Liver (tissue), 9 donors: ENCODE measurements around the gene GRID2IP. TPM values are rescaled to one million over a fixed set of nuclear protein-coding genes. Genes with fewer than 3 reads are reported as not detected.
"Not testable (repeated sequence)": the region's sequence is repeated elsewhere in the genome, so short reads cannot be mapped to it uniquely, and the experiment has no call there.

ENCODE experiments used
- DNase-seq: peaks from one replicate; pipeline ENCODE4 v3.0.0-alpha.2; 2017; ENCODE audit warnings: low spot score
- H3K27ac ChIP-seq, 2 donors: one replicate each; pipeline ENCODE4 v1.7.0; 2013; ENCODE audit warnings: inconsistent platforms in 2 of 2, low read length in 2 of 2, control low read depth in 1 of 2, low read depth in 1 of 2, mild to moderate bottlenecking in 1 of 2
- H3K27me3 ChIP-seq, 4 donors: one replicate each; pipeline versions ENCODE4 v1.6.1 to v1.7.0; 2013; ENCODE audit warnings: low read length in 3 of 4, inconsistent platforms in 1 of 4, mild to moderate bottlenecking in 1 of 4, moderate library complexity in 1 of 4; ENCODE audit not compliant: control insufficient read depth in 4 of 4, insufficient read depth in 4 of 4
- H3K36me3 ChIP-seq, 4 donors: one replicate each; pipeline versions ENCODE4 v1.6.1 to v1.7.0; 2013; ENCODE audit warnings: low read length in 3 of 4, mild to moderate bottlenecking in 3 of 4, low read depth in 1 of 4, moderate library complexity in 1 of 4; ENCODE audit not compliant: control insufficient read depth in 4 of 4, insufficient read depth in 3 of 4
- H3K4me1 ChIP-seq, 4 donors: one replicate each; pipeline versions ENCODE4 v1.6.1 to v1.7.0; 2013; ENCODE audit warnings: low read length in 3 of 4, mild to moderate bottlenecking in 3 of 4, moderate library complexity in 1 of 4; ENCODE audit not compliant: control insufficient read depth in 4 of 4, insufficient read depth in 4 of 4
- H3K4me3 ChIP-seq, 3 donors: one replicate each; pipeline versions ENCODE4 v1.6.1 to v1.7.0; 2013; ENCODE audit warnings: low read length in 3 of 3, control low read depth in 1 of 3, low read depth in 1 of 3, mild to moderate bottlenecking in 1 of 3
- H3K9ac ChIP-seq, 2 donors: one replicate each; pipeline ENCODE4 v1.7.0; 2013; ENCODE audit warnings: low read length in 2 of 2, mild to moderate bottlenecking in 2 of 2, moderate library complexity in 2 of 2, control low read depth in 1 of 2, low read depth in 1 of 2
- H3K9me3 ChIP-seq, 4 donors: one replicate each; pipeline versions ENCODE4 v1.6.1 to v1.7.0; 2013; ENCODE audit warnings: low read length in 3 of 4; ENCODE audit not compliant: control insufficient read depth in 4 of 4
- ATF3 ChIP-seq: IDR thresholded peaks from 2 replicates; pipeline ENCODE4 v1.6.1; 2016; ENCODE audit warnings: antibody characterized with exemption
- CTCF ChIP-seq: fragments of 150-350 bp; IDR thresholded peaks from 2 replicates; pipeline ENCODE4 v1.5.1; 2017; ENCODE audit warnings: improper control_type of control experiment, low read depth, low read length; ENCODE audit not compliant: missing input control
- EGR1 ChIP-seq, 2 donors: IDR thresholded peaks; 2 replicates each; pipeline ENCODE4 v1.6.1; 2016 to 2018; ENCODE audit warnings: antibody characterized with exemption in 2 of 2, low read depth in 2 of 2
- FOXA1 ChIP-seq: IDR thresholded peaks from 2 replicates; pipeline ENCODE4 v1.6.1; 2016; ENCODE audit warnings: antibody characterized with exemption
- FOXA2 ChIP-seq: IDR thresholded peaks from 2 replicates; pipeline ENCODE4 v1.6.1; 2016; ENCODE audit warnings: antibody characterized with exemption
- GABPA ChIP-seq, 2 donors: IDR thresholded peaks in 1 of 2; conservative IDR thresholded peaks in 1 of 2; 2 replicates each; pipeline ENCODE4 v1.6.1; 2016; ENCODE audit warnings: antibody characterized with exemption in 2 of 2, mild to moderate bottlenecking in 1 of 2, moderate library complexity in 1 of 2
- HNF4A ChIP-seq, 2 donors: conservative IDR thresholded peaks; 2 replicates each; pipeline ENCODE4 v1.6.1; 2016; ENCODE audit warnings: antibody characterized with exemption in 2 of 2, mild to moderate bottlenecking in 2 of 2
- HNF4G ChIP-seq: IDR thresholded peaks from 2 replicates; pipeline ENCODE4 v1.6.1; 2016; ENCODE audit warnings: antibody characterized with exemption
- JUND ChIP-seq, 2 donors: IDR thresholded peaks; 2 replicates each; pipeline ENCODE4 v1.6.1; 2016; ENCODE audit warnings: antibody characterized with exemption in 2 of 2
- MAX ChIP-seq: IDR thresholded peaks from 2 replicates; pipeline ENCODE4 v1.6.1; 2016; ENCODE audit warnings: antibody characterized with exemption
- NR2F2 ChIP-seq: IDR thresholded peaks from 2 replicates; pipeline ENCODE4 v1.6.1; 2016; ENCODE audit warnings: antibody characterized with exemption
- RAD21 ChIP-seq, 2 donors: IDR thresholded peaks; 2 replicates each; pipeline ENCODE4 v1.6.1; 2016; ENCODE audit warnings: antibody characterized with exemption in 2 of 2, mild to moderate bottlenecking in 2 of 2
- REST ChIP-seq: IDR thresholded peaks from 2 replicates; pipeline ENCODE4 v1.6.1; 2016; ENCODE audit warnings: antibody characterized with exemption, mild to moderate bottlenecking
- RXRA ChIP-seq, 2 donors: IDR thresholded peaks; 2 replicates each; pipeline ENCODE4 v1.6.1; 2017 to 2018; ENCODE audit warnings: antibody characterized with exemption in 2 of 2, mild to moderate bottlenecking in 1 of 2
- SP1 ChIP-seq: IDR thresholded peaks from 2 replicates; pipeline ENCODE4 v1.6.1; 2018; ENCODE audit warnings: antibody characterized with exemption, mild to moderate bottlenecking
- TAF1 ChIP-seq: conservative IDR thresholded peaks from 2 replicates; pipeline ENCODE4 v1.6.1; 2016; ENCODE audit warnings: antibody characterized with exemption, mild to moderate bottlenecking
- ZBTB33 ChIP-seq: IDR thresholded peaks from 2 replicates; pipeline ENCODE4 v1.6.1; 2016; ENCODE audit warnings: antibody characterized with exemption
- WGBS: extraction: QIAGEN DNeasy Blood & Tissue Kit; methylation state at CpG from one replicate; pipeline ENCODE4 v1.1.7; 2013; 5-methylcytosine and 5-hydroxymethylcytosine counted together
- polyA plus RNA-seq, 2 donors: library from polyadenylated mRNA; stranded (reverse) in 1 of 2; unstranded in 1 of 2; fragments of 200-250 nt in 1 of 2; fragments of >200 nt in 1 of 2; fragmentation: Nextera tagmentation in 1 of 2; extraction: Ambion mirVana in 1 of 2; gene quantifications; one replicate each; pipeline versions ENCODE4 v1.2.1 to v1.2.3, GENCODE V29; 2013 to 2015
- total RNA-seq, 2 donors: library from RNA; depleted of rRNA; stranded (reverse); fragments of >200 nt; gene quantifications; one replicate each; pipeline ENCODE4 v1.2.3, GENCODE V29; 2014
- donor health status: healthy.
- donor health status: healthy.
- donor health status: healthy.
- donor health status: healthy.
- donor health status: healthy.

Gene GRID2IP
- total and polyA plus RNA-seq, 4 donors: 0.05 to 0.08 TPM; not detected in 2

- WGBS: 38% methylated on average over 6 of the region's 6 CpGs
- Histone ChIP-seq H3K4me1 (peaks cover 0 to 10% (median 4%) of the 10 kb centered on the region in 4 donors), H3K9ac (no peak overlapping the region), H3K27me3 (no peaks in the 10 kb centered on the region), H3K9me3 (no peaks in the 10 kb centered on the region), H3K27ac (no peak overlapping the region), H3K4me3 (no peak overlapping the region), H3K36me3 (peaks cover 6 to 31% (median 23%) of the 10 kb centered on the region in 4 donors)
- no peak for DNase-seq
- TF ChIP-seq JUND (IDR thresholded peaks at IDR 0.05) (peak in 1 of 2 donors; percentile 17), FOXA1 (no peak)
Observed at GRCh38 chr7:6460303-6460702, 91.0 kb downstream of the GRID2IP start.

GRCh38 chr7:6458676-6459075 is 92.6 kb downstream of the GRID2IP start:
- WGBS: 90% methylated on average over 3 of the region's 3 CpGs
- not testable (repeated sequence) for H3K27ac ChIP-seq, DNase-seq, H3K4me3 ChIP-seq, H3K4me1 ChIP-seq, H3K27me3 ChIP-seq, H3K9ac ChIP-seq, H3K9me3 ChIP-seq
- peaks cover 4 to 30% (median 23%) of the 10 kb centered on the region in 4 donors for H3K36me3 ChIP-seq

GRCh38 chr7:6453734-6454133 is 97.5 kb downstream of the GRID2IP start:
- Histone ChIP-seq H3K9me3 (no peaks in the 10 kb centered on the region), H3K4me1 (no peaks in the 10 kb centered on the region), H3K27ac (no peak overlapping the region), H3K36me3 (no peaks in the 10 kb centered on the region), H3K4me3 (no peak overlapping the region), H3K27me3 (no peaks in the 10 kb centered on the region), H3K9ac (no peak overlapping the region)
- DNase-seq: no peak
- no peak for TF ChIP-seq RAD21 (IDR thresholded peaks at IDR 0.05)
- TF ChIP-seq EGR1 (IDR thresholded peaks at IDR 0.05; ENCODE audit: low read depth in 2 of 2): no peak
- no peak for TF ChIP-seq HNF4A (conservative IDR thresholded peaks at IDR 0.05)
- no peak for TF ChIP-seq JUND (IDR thresholded peaks at IDR 0.05)
- no peak for TF ChIP-seq SP1
- TF ChIP-seq ZBTB33: no peak
- TF ChIP-seq RXRA (IDR thresholded peaks at IDR 0.05): no peak
- no peak for TF ChIP-seq REST
- TF ChIP-seq FOXA2: no peak
- no peak for TF ChIP-seq HNF4G
- no peak for TF ChIP-seq ATF3
- no peak for TF ChIP-seq TAF1
- TF ChIP-seq FOXA1: no peak
- no peak for TF ChIP-seq GABPA (IDR thresholded peaks at IDR 0.05 in 1 of 2, conservative IDR thresholded peaks at IDR 0.05 in 1 of 2)
- TF ChIP-seq MAX: no peak
- no peak for TF ChIP-seq CTCF
- TF ChIP-seq NR2F2: no peak
- WGBS: 89% methylated on average over 4 of the region's 4 CpGs
